AG04449 (cell line): ENCODE data around the gene STON1.

ENCODE experiments used
- CTCF ChIA-PET: fragments of 350-600 bp; formaldehyde crosslinking; extraction: SDS; loops from one replicate; lab custom pipeline; 2021; ENCODE audit warnings: antibody characterized with exemption; lab: Yijun Ruan, JAX
- POLR2A ChIA-PET: fragments of 400-600, 350-600 bp; formaldehyde crosslinking; extraction: SDS; loops from one replicate; lab custom pipeline; 2020; ENCODE audit warnings: antibody characterized with exemption, inconsistent platforms; lab: Yijun Ruan, JAX
- DNase-seq: peaks from one replicate; pipeline ENCODE4 v3.0.0-alpha.2; 2010; ENCODE audit warnings: low read depth, low spot score
- H3K4me3 ChIP-seq: 2 replicates; pipeline ENCODE4 v1.5.1; 2011; ENCODE audit warnings: low read depth, mild to moderate bottlenecking, control low read depth, low read length
- TF ChIP-seq, protein P1 (sequence below): IDR thresholded peaks from one replicate; pipeline ENCODE4 v1.5.1; 2011; ENCODE audit warnings: mild to moderate bottlenecking, moderate library complexity, low read length, control low read depth, inconsistent platforms; ENCODE audit not compliant: insufficient read depth; ENCODE audit errors: missing control alignments

STON1 gene

GRCh38 chr2:48560546-48561209 lies 30.7 kb downstream of the STON1 start:
- ChIA-PET POLR2A (no interaction called here), CTCF (interaction anchor here (1.2 kb wide), 1 partner anchor 28 kb away, joined by 3 read pairs; no protein-coding TSS in a partner anchor)
- TF ChIP-seq, protein P1, sequence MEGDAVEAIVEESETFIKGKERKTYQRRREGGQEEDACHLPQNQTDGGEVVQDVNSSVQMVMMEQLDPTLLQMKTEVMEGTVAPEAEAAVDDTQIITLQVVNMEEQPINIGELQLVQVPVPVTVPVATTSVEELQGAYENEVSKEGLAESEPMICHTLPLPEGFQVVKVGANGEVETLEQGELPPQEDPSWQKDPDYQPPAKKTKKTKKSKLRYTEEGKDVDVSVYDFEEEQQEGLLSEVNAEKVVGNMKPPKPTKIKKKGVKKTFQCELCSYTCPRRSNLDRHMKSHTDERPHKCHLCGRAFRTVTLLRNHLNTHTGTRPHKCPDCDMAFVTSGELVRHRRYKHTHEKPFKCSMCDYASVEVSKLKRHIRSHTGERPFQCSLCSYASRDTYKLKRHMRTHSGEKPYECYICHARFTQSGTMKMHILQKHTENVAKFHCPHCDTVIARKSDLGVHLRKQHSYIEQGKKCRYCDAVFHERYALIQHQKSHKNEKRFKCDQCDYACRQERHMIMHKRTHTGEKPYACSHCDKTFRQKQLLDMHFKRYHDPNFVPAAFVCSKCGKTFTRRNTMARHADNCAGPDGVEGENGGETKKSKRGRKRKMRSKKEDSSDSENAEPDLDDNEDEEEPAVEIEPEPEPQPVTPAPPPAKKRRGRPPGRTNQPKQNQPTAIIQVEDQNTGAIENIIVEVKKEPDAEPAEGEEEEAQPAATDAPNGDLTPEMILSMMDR: no peak
- DNase-seq: no peak
- no peak overlapping the region for H3K4me3 ChIP-seq

- ChIA-PET CTCF (interaction anchor here (1.5 kb wide), 1 partner anchor 29 kb away, joined by 3 read pairs; no protein-coding TSS in a partner anchor), POLR2A (no interaction called here)
- DNase-seq: no peak
- no peak overlapping the region for H3K4me3 ChIP-seq
- TF ChIP-seq, protein P1: no peak
Observed at GRCh38 chr2:48562281-48562680, 32.3 kb downstream of the STON1 start.

GRCh38 chr2:48566592-48567310 lies 36.8 kb downstream of the STON1 start:
- ChIA-PET POLR2A (no interaction called here), CTCF (interaction anchor here (0.6 to 5.0 kb wide), 7 partner anchors 21 to 728 kb away, joined by 3 to 21 read pairs (median 3); no protein-coding TSS in a partner anchor)
- no peak overlapping the region for H3K4me3 ChIP-seq
- TF ChIP-seq, protein P1: peak; percentile 37
- no peak for DNase-seq

DNA sequence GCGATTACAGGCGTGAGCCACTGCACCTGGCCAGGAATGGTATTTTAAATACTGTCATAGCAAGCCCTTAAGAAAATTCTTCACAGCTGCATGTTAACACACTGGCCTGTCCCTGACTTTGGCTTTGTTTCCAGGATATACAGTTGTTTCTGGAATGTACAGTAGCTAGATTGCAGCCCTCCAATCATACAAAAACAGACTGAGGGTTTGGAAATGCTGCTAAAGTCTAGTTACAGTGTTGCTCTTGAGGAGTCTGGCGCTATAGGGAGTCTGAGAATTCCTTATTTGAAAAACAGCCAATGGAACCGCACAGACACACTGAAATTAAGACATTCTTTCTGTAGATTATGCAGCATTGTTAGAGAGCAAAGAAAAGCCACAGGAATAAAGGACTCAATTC lies 37.7 kb downstream of the STON1 start:
- TF ChIP-seq, protein P1: no peak
- CTCF ChIA-PET: interaction anchor here (0.8 to 5.0 kb wide), 6 partner anchors 21 to 102 kb away, joined by 3 to 21 read pairs (median 4); no protein-coding TSS in a partner anchor
- POLR2A ChIA-PET: no interaction called here

GRCh38 chr2:48568547-48568946 lies 38.6 kb downstream of the STON1 start:
- TF ChIP-seq, protein P1: no peak
- no peak for DNase-seq
- CTCF ChIA-PET: interaction anchor here (1.0 to 5.0 kb wide), 7 partner anchors 10 to 98 kb away, joined by 3 to 21 read pairs (median 3); no protein-coding TSS in a partner anchor
- POLR2A ChIA-PET: no interaction called here
- no peak overlapping the region for H3K4me3 ChIP-seq

More for the DNA sequence above, 37.7 kb downstream of the STON1 start:
- H3K4me3 ChIP-seq: no peak overlapping the region
- DNase-seq: peak; percentile 16

- TF ChIP-seq, protein P1: no peak
- ChIA-PET CTCF (interaction anchor here (1.1 to 5.0 kb wide), 5 partner anchors 11 to 99 kb away, joined by 3 to 21 read pairs (median 4); no protein-coding TSS in a partner anchor), POLR2A (no interaction called here)
- peak; percentile 17 for DNase-seq
- no peak overlapping the region for H3K4me3 ChIP-seq
Observed at GRCh38 chr2:48569433-48569832, 39.5 kb downstream of the STON1 start.
